ENCODE measurements around the gene TTYH3.

Gene TTYH3

DNA sequence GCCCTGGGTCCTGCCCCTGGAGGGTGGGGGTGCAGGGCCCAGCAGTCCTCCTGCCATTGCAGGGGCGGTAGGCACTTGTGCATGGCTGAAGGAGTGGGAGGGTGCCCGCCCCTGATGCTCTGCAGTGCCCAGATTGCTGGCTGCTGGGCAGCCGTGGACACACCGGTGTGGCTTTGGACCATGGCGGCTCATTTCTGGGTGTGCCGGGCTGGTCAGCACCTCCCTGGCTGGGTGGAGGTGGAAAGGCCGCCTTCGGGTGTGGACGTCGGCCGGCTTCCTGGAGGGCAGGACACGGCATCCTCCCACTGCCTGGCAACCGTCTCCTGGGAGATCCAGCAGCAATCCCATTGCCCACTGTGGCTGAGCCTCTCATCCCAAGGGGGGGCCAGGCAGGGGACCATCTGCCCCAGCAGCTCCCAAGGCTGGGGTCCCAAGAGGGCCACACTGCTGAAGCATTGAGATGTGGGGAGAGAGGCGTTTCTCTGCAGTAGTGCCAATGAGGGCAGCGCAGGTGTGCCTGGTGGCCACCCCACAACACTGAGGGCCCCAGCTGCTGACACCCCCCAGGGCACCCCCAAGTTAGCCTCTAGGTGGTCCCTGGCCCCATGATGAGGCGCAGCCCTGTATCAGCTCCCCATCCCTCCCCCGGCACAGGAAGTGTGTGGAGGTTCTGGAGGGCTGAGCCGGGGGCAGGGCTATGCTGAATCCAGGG lies 12.9 kb downstream of the TTYH3 start:
- no peak for DNase-seq (ENCODE audit: extremely low spot score, insufficient read length, low read depth)
- no peak for FAIRE-seq

DNA sequence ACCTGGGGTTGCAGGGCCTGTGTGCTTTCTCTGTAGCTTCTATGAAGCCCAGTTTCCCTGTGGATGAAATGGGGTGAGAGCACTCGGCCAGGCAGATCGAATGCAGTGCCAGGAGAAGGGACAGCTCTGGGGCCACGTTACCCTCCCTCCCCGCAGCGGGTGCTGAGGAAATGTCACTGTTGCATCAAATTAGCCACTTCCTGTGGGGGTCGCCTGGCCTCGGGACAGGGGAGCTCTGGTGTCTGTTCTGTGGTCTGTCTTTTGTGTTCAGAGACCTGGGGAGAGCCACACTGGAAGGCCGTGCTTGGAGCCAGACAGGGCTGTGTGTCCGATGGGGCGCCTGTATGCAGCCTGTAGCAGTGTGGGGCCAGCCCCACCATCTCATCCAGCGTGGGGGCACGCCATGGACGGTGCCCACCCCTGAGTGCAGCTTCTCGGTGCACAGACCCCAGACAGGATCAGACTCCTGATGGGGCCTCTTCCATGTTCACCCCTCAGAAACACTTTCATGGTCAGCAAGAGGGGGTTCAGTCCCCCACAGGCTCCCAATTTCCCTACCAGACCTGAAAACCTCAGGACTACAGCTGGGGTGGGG lies 13.6 kb downstream of the TTYH3 start:
- peak; percentile 88 for FAIRE-seq
- peak; percentile 52 for DNase-seq (ENCODE audit: extremely low spot score, insufficient read length, low read depth)

DNA sequence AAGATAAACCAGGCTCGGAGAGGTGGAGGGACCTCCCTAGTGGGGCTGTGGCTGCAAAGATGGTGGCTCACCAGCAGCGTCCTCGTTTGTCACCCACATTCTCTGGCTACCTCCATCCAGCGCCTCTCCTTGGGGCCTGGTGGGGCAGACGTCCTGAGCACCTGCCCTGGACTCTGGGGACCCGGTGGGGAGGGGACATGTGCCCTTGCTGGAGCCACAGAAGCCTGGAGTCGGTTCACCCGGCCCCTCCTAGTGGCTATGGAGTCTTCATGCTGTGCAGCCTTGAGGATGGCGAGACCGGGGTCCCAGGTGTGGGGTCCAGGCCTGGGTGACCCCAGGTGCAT lies 14.5 kb downstream of the TTYH3 start:
- FAIRE-seq (no peak), DNase-seq (ENCODE audit: extremely low spot score, insufficient read length, low read depth) (no peak)

DNA sequence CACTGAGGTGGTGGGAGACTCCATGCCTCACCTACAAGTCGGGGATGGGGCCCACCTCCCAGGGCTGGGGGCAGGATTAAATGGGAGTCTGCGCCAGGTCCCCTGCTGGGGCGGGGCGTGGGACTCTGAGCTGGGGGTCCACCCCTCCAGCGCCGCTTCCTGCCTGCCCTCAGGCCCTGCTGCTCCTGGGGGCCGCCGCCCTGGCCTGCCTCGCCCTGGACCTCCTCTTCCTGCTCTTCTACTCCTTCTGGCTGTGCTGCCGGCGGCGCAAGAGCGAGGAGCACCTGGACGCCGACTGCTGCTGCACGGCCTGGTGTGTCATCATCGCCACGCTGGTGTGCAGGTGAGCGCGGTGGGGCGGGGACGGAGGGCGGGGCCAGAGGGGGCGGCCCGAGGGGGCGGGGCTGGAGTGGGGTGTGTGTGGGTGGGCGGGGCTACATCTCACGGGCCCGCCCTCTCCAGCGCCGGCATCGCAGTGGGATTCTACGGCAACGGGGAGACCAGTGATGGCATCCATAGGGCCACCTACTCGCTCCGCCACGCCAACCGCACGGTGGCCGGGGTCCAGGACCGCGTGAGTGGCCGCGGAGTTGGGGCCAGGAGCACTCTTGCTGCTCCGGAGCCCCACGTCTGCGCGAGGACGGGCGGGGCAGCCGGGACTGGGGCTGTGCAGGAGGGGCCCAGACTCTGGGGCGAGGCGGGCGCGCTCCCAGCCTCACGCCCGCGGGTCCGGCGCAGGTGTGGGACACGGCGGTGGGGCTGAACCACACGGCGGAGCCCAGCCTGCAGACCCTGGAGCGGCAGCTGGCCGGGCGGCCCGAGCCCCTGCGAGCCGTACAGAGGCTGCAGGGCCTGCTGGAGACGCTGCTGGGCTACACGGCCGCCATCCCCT lies 15.1 kb downstream of the TTYH3 start:
- DNase-seq (ENCODE audit: extremely low spot score, insufficient read length, low read depth): no peak
- no peak for FAIRE-seq

DNA sequence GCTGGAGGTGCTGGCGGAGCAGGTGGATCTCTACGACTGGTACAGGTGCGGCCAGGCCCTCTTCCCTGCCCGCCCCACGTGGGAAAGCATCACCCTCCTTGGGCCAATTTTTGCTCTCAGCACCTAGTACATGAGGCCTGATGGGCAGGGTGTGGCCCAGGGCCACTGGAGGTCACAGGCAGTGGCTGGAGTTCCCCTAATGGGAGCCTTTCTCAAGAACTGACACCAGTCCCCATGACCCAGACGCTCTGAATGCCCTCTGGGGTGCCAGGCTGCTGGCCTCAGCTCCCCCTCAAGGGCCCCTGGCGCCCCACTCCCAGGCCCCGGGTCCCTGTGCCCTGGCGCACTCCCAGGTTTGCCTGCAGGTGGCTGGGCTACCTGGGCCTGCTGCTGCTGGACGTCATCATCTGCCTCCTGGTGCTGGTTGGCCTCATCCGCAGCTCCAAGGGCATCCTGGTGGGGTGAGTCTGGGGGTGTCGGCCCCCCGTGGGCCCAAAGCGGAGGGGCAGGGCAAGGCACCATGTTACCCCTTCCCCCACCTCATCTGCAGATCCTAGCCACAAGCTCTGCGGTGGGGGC lies 15.9 kb downstream of the TTYH3 start:
- DNase-seq (ENCODE audit: extremely low spot score, insufficient read length, low read depth) (no peak), FAIRE-seq (no peak)

DNA sequence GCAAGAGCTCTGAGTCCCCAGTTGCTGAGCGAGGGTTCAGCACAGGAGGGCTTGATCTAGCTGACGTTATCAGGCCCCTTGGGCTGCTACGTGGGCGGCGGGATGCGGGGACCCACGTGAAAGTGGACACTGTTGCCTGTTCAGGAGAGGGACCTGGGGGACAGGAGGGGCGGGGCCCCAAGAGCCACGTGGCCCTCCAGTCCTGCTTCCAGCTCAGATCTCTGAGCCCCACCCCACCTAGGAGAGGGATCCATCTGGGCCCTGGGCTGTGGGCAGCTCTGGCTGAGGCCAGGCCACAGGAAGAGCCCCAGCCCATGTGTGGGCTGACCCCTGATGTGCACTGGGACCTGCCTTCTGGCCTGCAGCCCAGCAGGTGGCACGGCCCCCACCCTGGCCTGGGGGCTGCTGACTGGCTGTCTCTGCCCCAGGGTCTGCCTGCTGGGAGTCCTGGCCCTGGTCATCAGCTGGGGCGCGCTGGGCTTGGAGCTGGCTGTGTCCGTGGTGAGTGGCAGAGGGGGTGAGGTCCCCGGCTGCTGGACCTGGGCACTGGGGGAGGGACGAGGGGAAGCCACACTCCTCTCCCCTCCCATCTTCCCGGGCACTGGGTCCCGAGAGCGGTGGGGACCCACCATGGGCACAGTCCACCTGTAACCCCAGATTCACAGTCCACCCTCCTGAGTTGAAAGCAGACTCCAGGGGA lies 17.5 kb downstream of the TTYH3 start:
- FAIRE-seq (no peak), DNase-seq (ENCODE audit: extremely low spot score, insufficient read length, low read depth) (no peak)

DNA sequence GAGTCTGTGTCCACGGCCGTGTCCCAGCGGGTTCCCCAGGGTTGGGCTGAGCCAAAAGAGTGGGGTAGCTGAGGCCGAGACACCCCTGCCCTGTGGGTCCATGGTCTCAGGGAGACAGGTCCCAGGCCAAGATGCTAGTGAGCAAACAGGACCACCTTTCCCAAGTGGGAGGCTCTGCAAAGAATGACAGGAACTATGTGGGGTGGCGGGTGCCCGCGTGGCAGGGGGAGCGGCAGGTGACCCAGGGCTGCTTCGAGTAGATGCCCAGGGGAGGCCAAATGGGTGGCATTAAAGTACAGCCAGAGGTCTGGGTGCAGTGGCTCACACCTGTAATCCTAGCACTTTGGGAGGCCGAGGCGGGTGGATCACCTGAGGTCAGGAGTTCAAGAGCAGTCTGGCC lies 18.2 kb downstream of the TTYH3 start:
- no peak for FAIRE-seq
- DNase-seq (ENCODE audit: extremely low spot score, insufficient read length, low read depth): no peak

DNA sequence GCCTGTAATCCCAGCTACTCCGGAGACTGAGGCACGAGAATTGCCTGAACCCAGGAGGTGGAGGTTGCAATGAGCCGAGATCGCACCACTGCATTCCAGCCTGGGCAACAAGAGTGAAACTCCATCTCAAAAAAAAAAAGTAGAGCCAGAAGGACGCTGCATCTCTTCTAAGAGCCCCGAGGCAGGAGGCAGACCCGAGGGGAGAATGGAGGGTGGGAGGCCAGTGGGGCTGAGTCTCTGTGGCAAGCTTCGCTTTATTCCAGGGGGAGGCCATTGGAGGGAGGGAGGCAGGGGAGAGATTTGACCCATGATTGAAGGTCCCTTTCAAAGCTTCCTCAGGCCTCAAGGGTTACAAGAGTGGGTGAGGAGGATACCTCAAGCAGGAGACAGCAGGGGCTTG lies 18.7 kb downstream of the TTYH3 start:
- DNase-seq (ENCODE audit: extremely low spot score, insufficient read length, low read depth) (no peak), FAIRE-seq (no peak)

DNA sequence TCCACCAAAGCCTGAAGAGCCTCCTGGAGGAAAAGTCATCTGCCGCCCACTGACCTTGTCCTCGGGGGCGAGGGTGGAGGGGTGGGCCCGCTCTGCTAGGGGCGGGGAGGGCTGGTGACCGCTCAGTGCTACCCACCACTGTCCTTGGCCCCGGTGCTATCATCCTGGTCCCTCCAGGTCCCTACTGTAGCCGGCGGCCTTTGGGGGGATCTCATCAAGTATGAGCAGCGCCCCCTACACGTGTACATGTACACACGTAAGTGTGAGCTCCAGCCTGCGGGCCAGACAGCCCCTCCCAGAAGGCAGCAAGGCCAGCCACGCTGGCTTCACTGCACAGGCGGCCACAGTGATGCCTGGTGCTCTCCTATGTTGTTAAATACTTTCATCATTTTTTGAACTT lies 19.6 kb downstream of the TTYH3 start:
- no peak for FAIRE-seq
- no peak for DNase-seq (ENCODE audit: extremely low spot score, insufficient read length, low read depth)

DNA sequence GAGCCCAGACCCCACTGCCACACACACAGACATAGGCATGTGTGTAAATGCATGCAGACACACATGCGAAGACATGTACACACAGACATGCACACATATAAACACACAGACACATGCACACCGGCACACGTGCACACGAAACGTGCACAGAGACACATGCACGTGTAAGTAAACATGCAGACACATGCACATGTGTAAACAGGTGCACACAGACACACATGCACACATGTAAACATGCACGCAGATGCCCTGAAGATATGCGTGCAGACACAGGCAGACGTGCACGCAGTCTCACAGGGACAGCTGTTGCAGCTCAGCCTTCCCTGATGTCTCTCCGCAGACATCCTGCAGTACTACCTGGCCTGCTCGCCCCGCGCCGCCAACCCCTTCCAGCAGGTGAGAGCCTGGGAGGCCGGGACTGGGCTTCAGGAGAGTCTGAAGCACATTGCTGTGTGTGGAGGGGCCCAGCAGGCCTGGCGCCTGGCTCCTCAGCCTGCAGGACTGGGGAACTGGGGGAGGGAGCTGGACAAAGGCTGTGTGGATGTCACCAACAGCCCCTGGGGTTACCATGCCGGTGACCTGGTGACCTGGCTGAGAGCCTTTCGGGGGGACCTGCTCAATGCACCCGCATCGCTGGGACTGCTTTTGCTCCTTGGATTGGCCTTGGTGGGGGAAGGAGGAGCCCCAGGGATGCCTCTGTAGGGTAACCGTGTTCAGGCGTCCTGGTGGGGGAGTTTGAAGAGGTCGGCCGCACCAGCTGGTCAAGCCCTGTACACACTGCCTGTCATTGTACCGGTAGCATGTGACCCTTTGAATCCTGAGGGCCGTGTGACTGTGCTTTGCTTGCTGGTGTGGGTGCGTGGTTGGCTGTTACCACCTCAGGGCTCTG lies 20.3 kb downstream of the TTYH3 start:
- no peak for DNase-seq (ENCODE audit: extremely low spot score, insufficient read length, low read depth)
- FAIRE-seq: no peak

DNA sequence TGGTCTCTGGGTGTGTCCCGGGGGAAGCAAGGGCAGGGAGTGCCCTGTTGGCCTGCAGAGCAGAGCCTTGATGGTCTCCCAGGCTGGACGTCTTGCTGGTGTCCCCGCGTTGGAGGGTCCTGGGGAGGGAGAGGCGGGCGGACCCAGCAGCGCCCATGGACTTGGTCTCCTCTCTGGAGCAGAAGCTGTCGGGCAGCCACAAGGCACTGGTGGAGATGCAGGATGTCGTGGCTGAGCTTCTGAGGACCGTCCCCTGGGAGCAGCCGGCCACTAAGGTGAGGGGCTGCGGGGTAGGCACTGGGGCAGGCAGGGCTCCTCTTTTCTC lies 20.9 kb downstream of the TTYH3 start:
- DNase-seq (ENCODE audit: extremely low spot score, insufficient read length, low read depth) (no peak), FAIRE-seq (no peak)

DNA sequence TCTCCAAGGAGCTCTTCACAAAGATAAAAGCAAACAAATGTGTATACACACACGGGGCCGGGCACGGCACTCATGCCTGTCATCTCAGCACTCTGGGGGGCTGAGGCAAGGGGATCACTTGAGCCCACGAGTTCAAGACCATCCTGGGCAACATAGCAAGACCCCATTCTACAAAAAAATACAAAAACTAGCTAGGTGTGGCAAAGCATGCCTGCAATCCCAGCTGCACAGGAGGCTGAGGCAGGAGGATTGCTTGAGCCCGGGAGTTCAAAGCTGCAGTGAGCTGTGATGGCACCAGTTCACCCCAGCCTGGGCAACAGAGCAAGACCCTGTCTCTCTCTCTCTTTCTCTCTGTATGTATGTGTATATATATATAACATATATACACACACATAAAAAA lies 22.3 kb downstream of the TTYH3 start:
- FAIRE-seq (no peak), DNase-seq (ENCODE audit: extremely low spot score, insufficient read length, low read depth) (no peak)

DNA sequence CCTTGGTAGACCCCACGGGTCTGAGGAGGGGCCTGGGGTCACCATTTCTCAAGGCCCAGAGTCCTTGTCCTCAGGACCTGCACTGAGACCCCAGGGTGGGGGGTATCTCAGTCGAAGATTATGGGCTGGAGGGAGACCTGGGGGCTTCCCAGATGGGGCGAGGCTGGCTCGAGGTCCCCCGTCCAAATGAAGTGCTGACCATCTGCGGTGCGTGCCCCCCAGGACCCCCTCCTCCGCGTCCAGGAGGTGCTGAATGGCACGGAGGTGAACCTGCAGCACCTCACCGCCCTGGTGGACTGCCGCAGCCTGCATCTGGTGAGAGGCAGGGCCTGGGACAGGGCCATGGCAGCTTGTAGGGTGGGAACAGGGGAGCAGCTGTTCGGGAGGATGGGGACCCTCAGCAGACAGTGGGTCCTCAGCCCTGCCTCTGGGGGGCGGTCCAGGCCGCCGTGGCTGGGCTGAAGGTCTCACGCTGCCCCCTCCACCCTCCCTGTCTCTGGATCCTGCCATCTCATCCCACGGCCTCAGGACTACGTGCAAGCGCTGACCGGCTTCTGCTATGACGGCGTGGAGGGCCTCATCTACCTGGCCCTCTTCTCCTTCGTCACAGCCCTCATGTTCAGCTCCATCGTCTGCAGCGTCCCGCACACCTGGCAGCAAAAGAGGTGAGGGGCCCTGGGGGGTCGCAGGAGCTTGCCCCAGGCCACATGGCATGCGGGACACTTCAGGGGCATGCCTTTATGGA lies 24.3 kb downstream of the TTYH3 start:
- FAIRE-seq (no peak), DNase-seq (ENCODE audit: extremely low spot score, insufficient read length, low read depth) (no peak)

DNA sequence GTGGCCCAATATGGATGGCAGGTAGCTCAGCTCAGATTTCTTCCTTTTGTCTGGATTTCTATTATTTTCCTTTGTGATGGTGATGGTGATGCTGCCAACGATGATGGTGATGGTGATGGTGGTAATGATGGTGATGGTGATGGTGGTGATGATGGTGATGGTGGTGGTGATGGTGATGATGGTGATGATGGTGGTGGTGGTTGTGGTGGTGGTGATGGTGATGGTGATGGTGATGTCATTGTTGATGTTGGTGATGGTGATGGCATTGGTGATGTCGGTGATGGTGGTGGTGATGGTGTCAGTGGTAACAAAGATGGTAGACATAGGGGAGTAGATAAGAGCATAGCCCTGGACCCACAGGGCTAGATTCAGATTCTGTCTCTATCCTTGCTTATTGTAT lies 25.4 kb downstream of the TTYH3 start:
- DNase-seq (ENCODE audit: extremely low spot score, insufficient read length, low read depth): no peak
- no peak for FAIRE-seq

DNA sequence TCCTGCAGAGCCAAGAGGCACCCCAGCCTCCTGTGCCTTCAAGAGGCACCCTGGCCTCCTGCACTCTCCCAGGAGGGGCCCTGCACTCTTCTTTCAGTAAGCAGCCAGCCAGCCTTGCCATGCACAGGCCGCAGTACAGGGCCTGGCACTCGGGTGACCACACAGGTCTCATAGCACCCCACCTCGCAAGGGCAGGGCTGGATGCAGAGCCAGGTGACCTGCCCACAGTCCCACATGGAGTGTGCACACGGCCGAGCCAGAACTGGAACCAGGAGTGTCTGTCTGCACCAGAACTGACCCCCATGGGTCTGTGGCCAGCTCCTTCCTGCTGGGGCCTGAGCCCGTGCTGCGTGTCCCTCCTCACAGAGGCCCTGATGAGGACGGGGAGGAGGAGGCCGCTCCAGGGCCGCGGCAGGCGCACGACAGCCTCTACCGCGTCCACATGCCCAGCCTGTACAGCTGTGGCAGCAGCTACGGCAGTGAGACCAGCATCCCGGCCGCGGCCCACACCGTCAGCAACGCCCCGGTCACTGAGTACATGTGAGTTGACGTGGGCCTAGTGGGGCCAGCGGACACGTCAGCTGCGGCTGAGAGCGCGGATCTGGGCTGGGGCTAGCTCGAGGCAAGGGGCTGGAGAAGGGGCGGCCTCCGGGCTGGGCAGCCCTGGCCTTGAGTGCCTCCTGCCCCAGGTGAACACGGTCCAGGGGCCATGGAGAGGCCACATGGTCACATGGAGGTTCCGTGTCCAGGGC lies 26.3 kb downstream of the TTYH3 start:
- DNase-seq (ENCODE audit: extremely low spot score, insufficient read length, low read depth): no peak
- no peak for FAIRE-seq

DNA sequence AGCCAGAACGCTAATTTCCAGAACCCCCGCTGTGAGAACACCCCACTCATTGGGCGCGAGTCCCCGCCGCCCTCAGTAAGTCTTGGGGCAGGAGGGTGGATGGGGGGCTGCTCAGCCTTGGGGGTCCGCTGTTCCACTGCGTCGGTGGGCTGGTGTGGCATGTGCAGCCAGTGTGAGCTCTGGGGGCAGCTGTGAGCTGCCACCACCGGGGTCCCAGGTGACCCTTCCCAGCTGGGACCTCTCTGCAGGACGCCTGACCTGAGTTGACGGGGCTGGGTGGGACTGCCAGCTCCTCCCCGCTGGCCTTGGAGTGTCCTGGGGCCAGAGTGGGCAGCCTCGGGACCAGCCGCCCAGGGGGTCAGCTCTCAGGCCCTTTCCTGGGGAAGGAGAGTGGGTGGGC lies 27.2 kb downstream of the TTYH3 start:
- FAIRE-seq (no peak), DNase-seq (ENCODE audit: extremely low spot score, insufficient read length, low read depth) (no peak)

DNA sequence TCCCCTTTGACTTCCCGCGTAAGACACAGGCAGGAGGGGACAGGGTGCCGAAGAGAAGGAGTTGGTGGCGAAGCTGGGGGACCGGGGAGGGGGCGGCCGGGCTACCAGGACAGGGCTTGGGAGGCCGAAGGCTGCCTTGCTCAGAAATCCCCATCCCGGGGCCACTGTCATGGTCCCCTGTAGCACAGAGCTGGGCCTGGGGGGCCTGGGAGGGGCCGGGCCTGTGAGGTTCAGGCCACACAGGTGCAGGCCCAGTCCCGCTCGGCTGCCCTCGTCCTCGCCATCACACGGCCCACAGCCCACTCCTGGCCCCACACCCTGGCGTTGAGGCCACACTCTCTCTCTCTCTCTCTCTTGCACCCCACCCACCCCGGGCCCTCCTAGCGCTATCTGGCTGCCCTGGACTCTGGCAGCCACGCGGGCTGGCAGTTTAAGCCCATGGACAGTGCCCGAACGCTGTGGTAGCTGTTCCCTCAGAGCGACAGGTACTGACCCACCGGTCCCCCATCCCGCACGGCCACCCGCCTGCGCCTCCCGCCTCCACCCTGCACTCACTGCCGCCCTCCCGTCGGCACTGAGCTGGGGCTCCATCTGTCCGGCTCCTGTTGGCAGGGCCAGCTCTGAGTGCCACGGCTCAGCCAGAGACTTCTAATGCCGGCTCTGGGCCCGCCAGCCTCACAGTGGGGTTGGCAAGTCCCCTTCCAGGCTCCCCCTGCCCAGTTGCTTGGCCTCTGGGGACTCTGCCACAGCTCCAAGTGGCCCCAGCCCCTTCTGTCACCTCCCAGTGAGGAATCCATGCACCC lies 28.0 kb downstream of the TTYH3 start:
- FAIRE-seq: no peak

More for the DNA sequence above, 28.0 kb downstream of the TTYH3 start:
- DNase-seq (ENCODE audit: extremely low spot score, insufficient read length, low read depth): no peak

All from GM18507 (cell line).